Activated CD8-positive, alpha-beta memory T cell treated with anti-CD3 and anti-CD28 coated beads, Interleukin-2, amount 50 U/mL, for 48 hours (primary cell): ENCODE measurements around the gene OR5AU1.
A peak's percentile ranks its signal among the peaks of the same experiment; 100 is the strongest.
"Not testable (repeated sequence)": the region's sequence is repeated elsewhere in the genome, so short reads cannot be mapped to it uniquely, and the experiment has no call there.

Experiments
- DNase-seq: peaks from one replicate; pipeline ENCODE4 v3.0.0-alpha.2; 2020

OR5AU1 gene

GRCh38 chr14:21169573-21169972 lies 13.7 kb upstream of the OR5AU1 start:
- no peak for DNase-seq

GRCh38 chr14:21168055-21168454 lies 12.2 kb upstream of the OR5AU1 start:
- DNase-seq = no peak

GRCh38 chr14:21165670-21166069 lies 9.8 kb upstream of the OR5AU1 start:
- not testable (repeated sequence) for DNase-seq

- DNase-seq = not testable (repeated sequence)
Measured at GRCh38 chr14:21165002-21165605, 9.2 kb upstream of the OR5AU1 start.

GRCh38 chr14:21163871-21164291 lies 8.0 kb upstream of the OR5AU1 start:
- no peak for DNase-seq

- DNase-seq = no peak
Measured at GRCh38 chr14:21162081-21162480, 6.2 kb upstream of the OR5AU1 start.

DNA sequence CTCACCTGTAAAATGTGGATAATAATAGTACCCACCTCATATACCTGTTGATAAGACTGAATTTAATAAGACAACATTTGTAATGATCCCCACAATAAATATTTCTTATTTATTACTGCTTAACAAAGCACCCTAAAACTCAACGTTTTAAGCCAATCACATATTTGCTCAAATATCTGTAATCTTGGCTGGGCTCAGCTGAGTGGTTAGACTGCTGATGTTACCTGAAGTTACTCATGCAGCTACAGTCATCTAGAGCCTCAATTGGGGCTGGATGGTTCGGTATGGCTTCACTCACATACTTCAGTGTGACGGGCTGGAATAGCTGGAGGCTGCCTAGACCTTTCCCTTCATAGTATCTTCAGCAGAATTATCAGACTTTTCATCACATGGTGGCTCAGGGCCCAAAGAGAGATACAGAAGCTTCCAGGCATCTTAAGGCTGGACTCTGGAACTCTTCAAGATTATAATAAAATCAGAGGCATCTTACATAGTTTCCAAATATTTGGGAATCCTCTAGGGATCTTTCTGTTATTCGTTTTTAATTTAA lies 4.3 kb upstream of the OR5AU1 start:
- DNase-seq = no peak

- DNase-seq = not testable (repeated sequence)
Measured at GRCh38 chr14:21158175-21158574, 2.3 kb upstream of the OR5AU1 start.

DNA sequence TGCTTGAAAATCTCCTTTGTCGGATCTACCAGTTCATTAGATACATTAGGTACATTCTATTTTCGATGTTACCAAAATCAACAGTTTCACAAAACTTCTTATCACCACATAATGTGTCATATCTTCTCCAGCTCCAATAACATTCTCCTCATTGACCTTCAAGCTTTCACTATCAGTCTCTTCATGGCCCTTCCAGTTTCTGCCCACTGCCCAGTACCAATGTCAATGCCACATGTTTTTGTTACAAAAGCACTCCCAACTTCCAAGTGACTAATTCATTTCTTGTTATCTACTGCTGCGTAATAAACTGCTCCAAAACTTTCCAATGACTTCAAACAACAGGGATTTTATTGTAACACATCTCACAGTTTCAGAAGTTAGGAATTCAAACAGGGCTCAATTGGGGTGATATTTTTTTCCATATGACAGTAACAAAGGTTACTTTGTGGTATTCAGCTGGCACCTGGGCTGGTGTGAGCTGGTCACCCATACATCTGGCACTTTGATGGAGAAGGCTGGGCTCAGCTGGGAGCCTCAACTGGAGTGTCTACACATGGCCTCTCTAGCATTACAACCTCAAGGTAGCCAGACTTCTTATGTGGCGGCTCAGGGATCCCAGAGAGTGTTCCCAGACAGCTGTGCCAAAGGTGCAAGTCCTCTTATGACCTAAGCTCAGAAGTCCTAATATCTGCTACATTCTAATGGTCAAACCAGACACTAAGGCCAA lies 6.1 kb downstream of the OR5AU1 start:
- DNase-seq = no peak

- no peak for DNase-seq
Measured at GRCh38 chr14:21145437-21145836, 10.4 kb downstream of the OR5AU1 start.

DNA sequence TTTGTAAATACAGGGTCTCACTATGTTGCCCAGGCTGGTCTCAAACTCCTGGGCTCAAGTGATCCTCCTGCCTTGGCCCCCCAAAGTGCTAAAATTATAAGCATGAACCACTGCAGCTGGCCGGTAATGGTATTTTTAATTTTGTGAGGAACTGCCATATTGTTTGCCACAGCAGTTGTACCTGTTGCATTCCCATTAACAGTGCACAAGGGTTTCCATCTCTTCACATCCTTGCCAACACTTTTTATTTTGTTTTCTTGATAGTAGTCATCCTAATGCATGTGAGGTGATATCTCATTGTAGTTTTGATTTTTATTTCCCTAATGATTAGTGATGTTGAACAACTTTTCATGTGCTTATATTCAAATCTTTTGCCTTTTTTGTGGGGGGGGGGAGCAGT lies 13.5 kb downstream of the OR5AU1 start:
- no peak for DNase-seq

- DNase-seq = no peak
Measured at GRCh38 chr14:21136024-21136423, 19.8 kb downstream of the OR5AU1 start.

- DNase-seq = no peak
Measured at GRCh38 chr14:21133901-21134300, 22.0 kb downstream of the OR5AU1 start.

DNA sequence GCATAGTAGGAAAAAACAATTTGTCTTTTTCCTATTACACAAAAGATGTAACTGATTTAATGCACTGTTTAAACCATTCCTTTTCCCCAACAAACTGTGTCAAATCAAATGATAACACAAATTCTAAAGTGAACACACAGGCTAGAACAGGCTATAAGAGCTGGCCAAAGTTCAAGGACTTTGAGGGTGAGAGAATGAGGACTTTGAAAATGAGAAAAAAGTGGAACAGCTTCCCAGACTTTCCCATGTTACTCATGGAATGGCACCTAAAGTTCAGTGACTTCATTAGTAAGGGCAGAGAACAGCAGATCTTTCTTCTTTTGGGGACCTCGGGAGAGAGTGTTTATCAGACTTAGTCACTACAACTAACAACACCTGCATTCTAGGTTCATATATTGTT lies 32.4 kb downstream of the OR5AU1 start:
- no peak for DNase-seq

GRCh38 chr14:21121122-21121521 lies 34.7 kb downstream of the OR5AU1 start:
- no peak for DNase-seq

DNA sequence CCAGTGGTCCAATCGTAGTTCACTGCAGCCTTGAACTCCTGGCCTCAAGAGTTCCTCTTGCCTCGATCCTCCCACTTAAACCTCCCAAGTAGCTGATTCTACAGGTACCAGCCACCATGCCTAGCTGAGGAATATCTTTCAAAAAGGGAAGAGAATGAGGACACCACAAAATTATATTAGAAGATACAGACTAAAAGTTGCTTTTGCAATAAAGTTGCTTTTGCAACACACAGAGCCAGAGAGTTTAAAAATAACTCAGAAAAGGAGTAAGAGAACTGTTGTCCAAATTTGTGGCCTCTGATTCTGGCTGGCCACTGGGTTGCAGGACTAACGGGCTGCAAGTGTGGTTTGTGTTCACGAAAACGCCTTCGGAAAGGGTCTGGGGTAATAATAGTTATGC lies 35.2 kb downstream of the OR5AU1 start:
- no peak for DNase-seq

DNA sequence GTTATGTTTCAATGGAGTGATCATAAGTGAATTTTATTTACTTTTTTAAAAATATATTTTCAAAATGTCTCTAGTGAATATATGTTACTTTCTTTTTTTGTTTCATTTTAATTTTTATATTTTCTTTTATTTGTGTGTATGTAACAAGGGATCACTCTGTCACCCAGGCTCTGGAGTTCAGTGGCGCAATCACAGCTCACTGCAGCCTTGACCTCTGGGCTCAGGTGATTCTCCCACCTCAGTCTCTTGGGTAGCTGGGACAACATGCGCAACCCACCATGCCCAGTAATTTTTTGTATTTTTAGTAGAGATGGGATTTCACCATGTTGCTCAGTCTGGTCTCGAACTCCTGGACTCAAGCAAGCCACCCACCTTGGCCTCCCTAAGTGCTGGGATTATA lies 36.9 kb downstream of the OR5AU1 start:
- DNase-seq = no peak

GRCh38 chr14:21113369-21113768 lies 42.5 kb downstream of the OR5AU1 start:
- DNase-seq = no peak

- DNase-seq = no peak
Measured at GRCh38 chr14:21112255-21112654, 43.6 kb downstream of the OR5AU1 start.

GRCh38 chr14:21109377-21110138 lies 46.3 kb downstream of the OR5AU1 start:
- no peak for DNase-seq

DNA sequence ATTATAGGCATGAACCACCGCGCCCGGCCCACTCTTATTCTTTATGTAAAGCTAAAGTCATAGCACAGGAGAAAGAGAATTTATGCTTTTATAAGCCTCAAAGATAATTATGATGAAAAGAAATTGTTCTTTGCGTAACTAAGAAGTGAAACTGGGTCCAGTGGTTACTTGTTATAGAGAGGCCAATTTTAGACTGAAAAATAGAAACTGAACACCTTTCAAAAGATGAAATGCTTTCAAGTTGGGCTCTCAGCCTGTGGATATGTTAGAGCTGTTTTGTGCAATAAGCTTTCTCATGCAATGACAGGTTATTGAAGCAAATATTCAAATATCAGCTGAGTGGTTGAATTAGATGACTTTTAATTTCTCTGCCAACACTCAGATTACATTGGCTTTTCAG lies 47.1 kb downstream of the OR5AU1 start:
- DNase-seq = no peak

GRCh38 chr14:21107283-21107800 lies 48.5 kb downstream of the OR5AU1 start:
- DNase-seq = no peak

DNA sequence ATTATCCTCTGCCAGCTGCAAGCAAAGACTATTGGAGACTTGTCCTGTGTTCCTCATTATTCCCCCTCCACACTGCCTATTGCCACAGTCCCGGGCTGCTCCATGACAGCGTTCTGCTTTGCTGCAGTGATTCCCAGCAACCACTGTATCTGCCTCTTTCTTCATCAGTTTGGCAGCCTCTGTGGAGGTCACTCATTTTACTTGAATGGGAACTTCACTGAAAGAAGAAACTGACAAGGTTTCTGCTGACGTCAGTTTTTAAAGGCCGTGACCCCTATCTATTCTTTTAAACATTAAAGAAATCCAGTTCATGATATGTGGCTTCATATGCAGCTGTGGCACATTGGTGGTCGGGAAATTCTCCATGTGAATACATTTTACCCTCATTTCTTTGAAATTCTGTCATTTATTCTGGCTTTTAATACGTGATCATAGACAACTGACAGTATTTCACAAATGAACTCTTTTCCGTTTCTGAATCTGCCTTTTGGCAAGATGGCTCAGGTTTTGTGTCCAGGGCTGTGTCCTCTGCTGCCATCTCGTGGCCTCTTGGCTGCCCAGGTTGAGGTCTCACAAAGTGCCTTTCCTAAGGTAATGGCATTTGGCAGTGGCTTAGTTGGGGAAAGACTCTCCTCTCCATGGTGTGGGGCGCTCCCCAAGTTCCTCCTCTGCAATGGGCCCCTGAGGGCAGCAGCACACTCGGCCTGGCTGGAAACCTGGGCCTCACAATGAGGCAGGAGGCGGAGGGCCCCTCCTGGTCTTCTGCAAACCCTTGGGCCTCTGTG lies 49.2 kb downstream of the OR5AU1 start:
- peak; percentile 85 for DNase-seq
